PFSK-1 (cell line): ENCODE measurements around the gene NR3C2.

Experiments
- FOXP2 ChIP-seq: optimal IDR thresholded peaks from 2 replicates; pipeline ENCODE3; 2011; ENCODE audit warnings: borderline replicate concordance, control low read depth, inconsistent platforms; ENCODE audit not compliant: insufficient read depth; ENCODE audit errors: extremely low read length, extremely low read depth
- POLR2AphosphoS5 ChIP-seq: IDR thresholded peaks from 2 replicates; pipeline ENCODE4 v1.6.1; 2012; ENCODE audit warnings: low read depth, mild to moderate bottlenecking, control low read depth, low read length, moderate library complexity
- SIN3A ChIP-seq: IDR thresholded peaks from 2 replicates; pipeline ENCODE4 v1.6.1; 2012; ENCODE audit warnings: mild to moderate bottlenecking, low read length, moderate library complexity, borderline replicate concordance; ENCODE audit not compliant: insufficient read depth
- TAF1 ChIP-seq: IDR thresholded peaks from 2 replicates; pipeline ENCODE4 v1.6.1; 2012; ENCODE audit warnings: low read length, control low read depth, borderline replicate concordance; ENCODE audit not compliant: insufficient read depth
- TF ChIP-seq, protein P1 (sequence below), 2 experiments: IDR thresholded peaks; 2 replicates each; pipeline versions ENCODE4 v1.6.1 to v1.8.0; 2011 to 2012; ENCODE audit warnings: low read depth in 2 of 2, low read length in 2 of 2, control low read depth in 1 of 2, inconsistent platforms in 1 of 2, mild to moderate bottlenecking in 1 of 2, moderate library complexity in 1 of 2; ENCODE audit not compliant: insufficient read depth in 1 of 2

Gene NR3C2

DNA sequence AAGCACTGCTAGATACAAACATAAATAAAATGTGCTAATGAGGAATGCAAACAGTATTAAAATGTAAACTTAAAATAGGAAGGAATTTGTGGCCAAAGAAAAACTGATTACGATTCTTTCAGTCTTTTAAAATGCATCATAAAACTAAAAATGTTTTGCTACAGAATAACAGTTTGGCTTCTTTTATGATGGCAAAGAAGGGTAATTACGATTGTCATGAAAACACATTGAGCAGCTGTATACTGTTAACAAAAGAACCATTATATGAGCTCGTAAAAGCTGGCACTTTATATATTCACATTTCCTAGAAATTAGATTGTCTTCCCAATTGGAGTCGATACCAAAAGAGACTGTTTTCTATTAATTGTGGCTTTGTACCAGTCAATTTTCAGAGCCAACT, 290.4 kb downstream of the NR3C2 start:
- no peak for TF ChIP-seq POLR2AphosphoS5
- TF ChIP-seq, protein P1, sequence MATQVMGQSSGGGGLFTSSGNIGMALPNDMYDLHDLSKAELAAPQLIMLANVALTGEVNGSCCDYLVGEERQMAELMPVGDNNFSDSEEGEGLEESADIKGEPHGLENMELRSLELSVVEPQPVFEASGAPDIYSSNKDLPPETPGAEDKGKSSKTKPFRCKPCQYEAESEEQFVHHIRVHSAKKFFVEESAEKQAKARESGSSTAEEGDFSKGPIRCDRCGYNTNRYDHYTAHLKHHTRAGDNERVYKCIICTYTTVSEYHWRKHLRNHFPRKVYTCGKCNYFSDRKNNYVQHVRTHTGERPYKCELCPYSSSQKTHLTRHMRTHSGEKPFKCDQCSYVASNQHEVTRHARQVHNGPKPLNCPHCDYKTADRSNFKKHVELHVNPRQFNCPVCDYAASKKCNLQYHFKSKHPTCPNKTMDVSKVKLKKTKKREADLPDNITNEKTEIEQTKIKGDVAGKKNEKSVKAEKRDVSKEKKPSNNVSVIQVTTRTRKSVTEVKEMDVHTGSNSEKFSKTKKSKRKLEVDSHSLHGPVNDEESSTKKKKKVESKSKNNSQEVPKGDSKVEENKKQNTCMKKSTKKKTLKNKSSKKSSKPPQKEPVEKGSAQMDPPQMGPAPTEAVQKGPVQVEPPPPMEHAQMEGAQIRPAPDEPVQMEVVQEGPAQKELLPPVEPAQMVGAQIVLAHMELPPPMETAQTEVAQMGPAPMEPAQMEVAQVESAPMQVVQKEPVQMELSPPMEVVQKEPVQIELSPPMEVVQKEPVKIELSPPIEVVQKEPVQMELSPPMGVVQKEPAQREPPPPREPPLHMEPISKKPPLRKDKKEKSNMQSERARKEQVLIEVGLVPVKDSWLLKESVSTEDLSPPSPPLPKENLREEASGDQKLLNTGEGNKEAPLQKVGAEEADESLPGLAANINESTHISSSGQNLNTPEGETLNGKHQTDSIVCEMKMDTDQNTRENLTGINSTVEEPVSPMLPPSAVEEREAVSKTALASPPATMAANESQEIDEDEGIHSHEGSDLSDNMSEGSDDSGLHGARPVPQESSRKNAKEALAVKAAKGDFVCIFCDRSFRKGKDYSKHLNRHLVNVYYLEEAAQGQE (IDR thresholded peaks at IDR 0.05; ENCODE audit: insufficient read depth in 1 of 2, low read depth in 2 of 2, low read length in 2 of 2), result no peak
- no peak for TF ChIP-seq TAF1
- no peak for TF ChIP-seq SIN3A
- no peak for TF ChIP-seq FOXP2

DNA sequence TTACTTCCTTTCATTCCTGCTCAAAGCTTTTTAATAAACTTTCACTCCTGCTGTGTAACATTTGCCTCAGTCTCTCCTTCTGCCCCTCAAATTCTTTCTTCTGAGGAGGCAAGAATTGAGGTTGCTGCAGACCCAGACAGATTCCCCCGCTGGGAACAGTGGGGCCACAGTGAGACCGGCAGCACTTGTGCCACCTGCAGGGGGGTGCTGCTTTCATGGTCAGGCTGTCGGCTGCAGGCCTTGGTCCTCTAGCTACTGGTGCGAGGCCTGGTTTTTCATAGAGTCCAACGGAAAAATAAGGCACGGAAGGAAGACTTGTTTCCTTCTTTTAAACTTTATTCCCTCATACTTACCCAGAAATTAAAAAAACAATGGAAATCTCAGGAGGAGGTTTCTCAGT, 296.7 kb downstream of the NR3C2 start:
- TF ChIP-seq, protein P1 (IDR thresholded peaks at IDR 0.05; ENCODE audit: insufficient read depth in 1 of 2, low read depth in 2 of 2, low read length in 2 of 2), result no peak
- no peak for TF ChIP-seq SIN3A

DNA sequence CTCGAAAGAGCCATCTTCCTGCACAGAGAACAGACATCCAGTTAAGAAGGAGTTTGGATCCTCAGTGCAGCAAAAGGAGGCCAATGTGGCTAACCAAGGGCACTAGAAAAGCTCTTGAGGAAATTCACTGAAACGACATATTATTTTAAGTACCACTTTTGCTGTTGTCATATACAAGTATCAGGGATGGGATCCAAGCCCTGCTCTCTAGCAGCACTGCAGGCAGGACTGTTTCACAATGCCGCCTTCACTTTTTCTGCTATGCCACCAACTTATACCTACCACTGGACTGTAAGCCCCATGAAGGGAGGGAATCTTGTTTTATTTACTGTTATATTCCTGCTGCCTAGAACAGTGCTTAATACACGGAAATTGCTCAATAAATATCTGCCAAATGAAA, 299.0 kb downstream of the NR3C2 start:
- TF ChIP-seq, protein P1 (IDR thresholded peaks at IDR 0.05; ENCODE audit: insufficient read depth in 1 of 2, low read depth in 2 of 2, low read length in 2 of 2), result no peak
- TF ChIP-seq SIN3A (no peak), POLR2AphosphoS5 (no peak), FOXP2 (no peak), TAF1 (no peak)

DNA sequence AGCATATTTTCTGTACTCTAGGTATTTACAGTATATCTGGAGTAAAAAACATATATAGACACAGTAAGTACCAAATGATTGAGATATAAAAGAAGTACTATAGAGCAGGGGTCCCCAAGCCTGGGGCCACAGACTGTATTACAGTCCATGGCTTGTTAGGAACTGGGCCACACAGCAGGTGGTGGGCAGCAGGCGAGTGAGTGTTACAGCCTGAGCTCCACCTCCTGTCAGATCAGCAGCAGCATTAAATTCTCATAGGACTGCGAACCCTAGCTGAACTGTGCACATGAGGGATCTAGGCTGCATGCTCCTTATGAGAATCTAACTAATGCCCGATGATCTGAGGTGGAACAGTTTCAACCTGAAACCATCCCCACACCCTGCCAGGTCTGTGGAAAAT, 300.7 kb downstream of the NR3C2 start:
- TF ChIP-seq FOXP2 (no peak), SIN3A (no peak), POLR2AphosphoS5 (no peak)

DNA sequence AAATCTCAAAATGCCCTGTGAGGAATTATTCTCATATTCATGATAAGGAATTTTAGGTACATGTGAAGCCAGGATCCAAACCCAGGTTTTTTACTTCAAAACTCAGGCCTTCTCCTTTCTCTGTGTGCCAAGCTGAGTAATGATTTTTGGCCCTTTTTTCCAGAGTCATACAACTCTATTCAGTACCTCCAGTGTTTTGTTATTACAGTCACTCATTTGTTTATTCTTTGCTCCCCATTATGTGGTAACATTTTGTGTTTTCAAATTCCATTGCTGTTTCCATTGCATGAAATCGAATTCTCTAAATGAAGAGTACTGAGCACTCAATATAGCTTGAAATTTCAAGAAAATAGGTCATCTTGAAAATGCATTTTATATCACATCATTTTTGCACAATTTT, 315.4 kb downstream of the NR3C2 start:
- no peak for TF ChIP-seq TAF1
- no peak for TF ChIP-seq FOXP2
- TF ChIP-seq SIN3A, result no peak
- TF ChIP-seq POLR2AphosphoS5, result no peak
- TF ChIP-seq, protein P1 (IDR thresholded peaks at IDR 0.05; ENCODE audit: insufficient read depth in 1 of 2, low read depth in 2 of 2, low read length in 2 of 2), result no peak
